ENCODE results near the gene C1QTNF8.

C1QTNF8 gene

DNA sequence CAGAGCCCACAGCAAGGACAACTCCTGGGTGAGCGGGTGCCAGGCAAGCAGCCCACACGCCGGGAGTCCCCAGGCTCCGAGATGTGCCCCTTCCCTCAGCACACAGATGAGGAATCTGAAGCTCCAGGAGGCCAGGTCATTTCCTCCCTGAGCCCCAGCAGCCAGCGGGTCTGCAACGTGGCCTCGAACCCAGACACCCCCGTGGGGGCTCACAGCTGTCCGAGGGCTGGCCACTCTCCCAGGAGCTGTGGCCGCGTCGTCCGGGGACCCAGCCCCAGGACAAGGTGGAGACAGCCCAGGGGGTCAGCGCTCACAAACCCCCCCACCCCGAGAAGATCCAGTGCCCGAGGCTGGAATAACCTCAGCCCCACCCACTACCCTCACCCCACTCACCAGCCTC, 17.4 kb upstream of the C1QTNF8 start:
- peaks cover 23% of the 10 kb centered on the region; the same call in 1 of the 2 replicates for H4K20me1 ChIP-seq
- no peak for TF ChIP-seq Cebpa-rat (IDR thresholded peaks at IDR 0.05)
- H3K9me3 ChIP-seq: no peaks in the 10 kb centered on the region
- H3K9ac ChIP-seq: no peak overlapping the region
- H3K27ac ChIP-seq: no peak overlapping the region
- H3K27me3 ChIP-seq: peaks cover 44% of the 10 kb centered on the region
- no peak overlapping the region for H3K4me3 ChIP-seq
- no peak overlapping the region for H3K4me2 ChIP-seq
- peaks cover 37% of the 10 kb centered on the region for H3K4me1 ChIP-seq
- H3K36me3 ChIP-seq: no peaks in the 10 kb centered on the region

DNA sequence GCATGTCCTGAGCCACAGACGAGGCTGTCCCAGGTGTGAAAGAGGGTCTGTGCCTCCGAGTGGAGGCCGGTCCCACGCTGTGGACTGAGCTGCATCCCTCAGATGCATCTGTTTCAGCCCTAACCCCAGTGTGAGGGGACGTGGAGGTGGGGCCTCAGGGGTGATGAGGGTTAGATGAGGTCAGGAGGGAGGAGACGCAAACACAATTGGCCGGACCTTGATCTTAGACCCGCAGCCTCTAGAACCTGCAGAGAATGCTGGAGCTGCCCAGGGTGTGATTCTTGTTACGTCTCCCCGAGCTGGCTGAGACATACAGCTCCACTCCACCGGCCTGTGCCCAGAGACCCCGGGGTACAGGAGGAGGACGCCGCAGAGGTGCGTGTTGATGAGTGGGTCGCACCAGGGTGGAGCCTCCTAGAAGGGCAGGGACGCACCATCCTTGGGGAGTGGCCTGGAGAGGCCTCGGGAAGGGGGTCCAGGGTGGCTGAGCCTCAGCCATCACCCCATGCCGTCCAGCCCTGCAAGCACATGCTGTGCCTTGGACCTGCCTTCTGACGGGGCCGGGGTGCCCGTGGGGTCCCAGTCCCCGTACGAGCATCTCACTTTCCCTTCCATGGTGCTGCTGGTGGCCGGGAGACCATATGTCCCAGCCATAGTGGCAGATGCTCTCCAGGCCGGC, 16.6 kb upstream of the C1QTNF8 start:
- peaks cover 52% of the 10 kb centered on the region for H3K27me3 ChIP-seq
- no peaks in the 10 kb centered on the region for H3K36me3 ChIP-seq
- no peaks in the 10 kb centered on the region for H3K9me3 ChIP-seq
- TF ChIP-seq Cebpa-rat (IDR thresholded peaks at IDR 0.05): no peak
- peaks cover 35% of the 10 kb centered on the region for H3K4me1 ChIP-seq
- H3K4me3 ChIP-seq: no peak overlapping the region
- no peak overlapping the region for H3K4me2 ChIP-seq
- H3K27ac ChIP-seq: no peak overlapping the region
- no peak overlapping the region for H3K9ac ChIP-seq
- H4K20me1 ChIP-seq: peaks cover 31% of the 10 kb centered on the region; the same call in 1 of the 2 replicates

DNA sequence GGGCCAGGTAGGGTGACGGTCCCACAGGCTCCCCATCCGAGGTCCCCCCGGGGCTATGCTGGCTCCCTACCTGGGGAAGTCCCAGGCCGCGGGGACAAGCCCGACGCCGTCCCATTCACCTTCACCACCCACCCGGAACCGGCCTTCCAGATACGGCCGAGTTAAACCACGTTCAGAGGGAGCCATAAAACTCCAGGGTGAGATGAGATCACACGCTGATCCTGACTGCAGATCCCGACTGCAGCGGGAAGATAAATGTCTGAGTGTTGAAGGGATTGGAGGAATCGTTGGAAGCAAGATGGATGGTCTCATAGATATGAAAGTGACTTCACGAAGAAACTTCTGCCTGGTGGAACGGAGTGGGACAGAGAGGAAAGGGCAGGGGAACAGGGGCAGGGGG, 13.6 kb upstream of the C1QTNF8 start:
- Histone ChIP-seq H3K4me1 (peaks cover 44% of the 10 kb centered on the region), H3K27me3 (peaks cover 65% of the 10 kb centered on the region), H3K36me3 (no peaks in the 10 kb centered on the region), H3K9ac (no peak overlapping the region), H3K27ac (no peak overlapping the region), H3K9me3 (no peaks in the 10 kb centered on the region), H3K4me2 (peak overlapping the region; percentile 21; the same call in 1 of the 2 replicates), H3K4me3 (no peak overlapping the region), H4K20me1 (peaks cover 52% of the 10 kb centered on the region)
- TF ChIP-seq Cebpa-rat (IDR thresholded peaks at IDR 0.05): no peak

DNA sequence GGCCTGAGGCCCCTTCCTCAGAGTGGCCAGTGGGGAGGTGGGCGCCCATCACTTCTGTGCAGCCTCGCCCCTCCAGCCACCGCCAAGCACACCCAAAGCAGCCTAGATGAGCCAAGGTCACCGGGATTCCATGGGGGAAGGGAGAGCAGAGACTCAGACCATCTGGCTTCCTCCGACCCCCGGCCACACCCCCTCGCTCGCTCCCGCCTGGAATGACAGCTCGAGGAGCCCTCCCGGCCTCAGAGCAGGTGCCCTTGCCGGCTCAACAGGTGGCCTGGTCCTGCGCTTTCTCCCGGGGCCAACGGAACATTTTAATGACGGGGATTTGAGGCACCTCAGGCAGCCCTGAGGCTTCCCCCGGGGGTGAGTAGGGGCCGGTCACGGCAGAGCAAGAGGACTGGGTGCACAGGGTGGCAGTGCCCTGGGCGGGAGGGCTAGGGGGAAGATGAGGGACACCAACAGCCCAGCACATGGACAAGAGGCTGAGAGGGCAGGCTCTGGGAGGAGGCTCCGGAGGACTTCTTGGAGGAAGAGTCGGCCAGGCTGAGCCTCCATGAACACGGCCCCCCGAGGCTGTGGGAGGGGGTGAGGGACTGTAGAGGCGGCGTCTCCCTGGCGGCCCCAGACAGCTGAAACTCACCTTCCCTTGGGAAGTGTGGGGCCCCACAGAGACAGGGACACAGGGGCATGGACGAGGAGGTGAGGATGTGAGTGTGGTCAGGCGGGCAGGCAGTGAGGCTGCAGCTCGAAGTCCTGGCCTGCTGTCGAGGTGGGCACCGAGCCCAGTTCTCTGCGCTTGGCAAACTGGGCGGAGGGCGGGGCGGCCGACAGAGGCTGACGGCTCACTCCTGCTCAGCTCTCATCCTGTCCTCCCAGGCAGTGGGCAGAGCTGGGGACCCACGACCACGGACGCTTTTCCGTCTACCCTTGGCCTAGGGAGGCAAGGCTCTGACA, 12.5 kb upstream of the C1QTNF8 start:
- Histone ChIP-seq H3K4me3 (no peak overlapping the region), H3K9me3 (no peaks in the 10 kb centered on the region), H4K20me1 (peaks cover 62% of the 10 kb centered on the region), H3K36me3 (no peaks in the 10 kb centered on the region), H3K4me1 (peaks cover 49% of the 10 kb centered on the region), H3K27me3 (peaks cover 74% of the 10 kb centered on the region), H3K9ac (no peak overlapping the region), H3K4me2 (peak overlapping the region; percentile 21), H3K27ac (no peak overlapping the region)
- no peak for TF ChIP-seq Cebpa-rat (IDR thresholded peaks at IDR 0.05)

DNA sequence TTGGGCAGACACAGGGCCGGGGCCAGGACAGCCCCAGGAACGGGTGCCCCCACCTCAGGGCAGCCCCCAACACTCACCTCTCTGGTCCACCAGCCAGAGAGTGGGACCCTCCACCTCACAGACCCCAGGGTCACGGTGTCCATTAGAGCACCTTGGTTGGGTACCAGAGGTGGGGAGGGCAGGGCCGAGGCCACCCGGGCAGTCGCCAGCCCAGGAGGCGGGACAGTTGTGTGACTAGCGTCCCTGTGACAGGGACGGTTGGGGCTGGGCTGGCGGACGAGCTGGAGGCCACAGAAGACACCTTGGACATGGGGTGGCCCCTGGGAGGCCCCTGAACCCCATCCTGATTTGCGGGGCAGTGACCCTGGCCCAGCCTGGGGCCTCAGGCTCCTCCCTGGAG, 11.7 kb upstream of the C1QTNF8 start:
- Histone ChIP-seq H3K4me3 (no peak overlapping the region), H3K9me3 (no peaks in the 10 kb centered on the region), H3K4me1 (peaks cover 55% of the 10 kb centered on the region), H3K4me2 (no peak overlapping the region), H3K36me3 (no peaks in the 10 kb centered on the region), H3K27ac (no peak overlapping the region), H4K20me1 (peaks cover 69% of the 10 kb centered on the region), H3K27me3 (peaks cover 76% of the 10 kb centered on the region), H3K9ac (no peak overlapping the region)
- no peak for TF ChIP-seq Cebpa-rat (IDR thresholded peaks at IDR 0.05)

DNA sequence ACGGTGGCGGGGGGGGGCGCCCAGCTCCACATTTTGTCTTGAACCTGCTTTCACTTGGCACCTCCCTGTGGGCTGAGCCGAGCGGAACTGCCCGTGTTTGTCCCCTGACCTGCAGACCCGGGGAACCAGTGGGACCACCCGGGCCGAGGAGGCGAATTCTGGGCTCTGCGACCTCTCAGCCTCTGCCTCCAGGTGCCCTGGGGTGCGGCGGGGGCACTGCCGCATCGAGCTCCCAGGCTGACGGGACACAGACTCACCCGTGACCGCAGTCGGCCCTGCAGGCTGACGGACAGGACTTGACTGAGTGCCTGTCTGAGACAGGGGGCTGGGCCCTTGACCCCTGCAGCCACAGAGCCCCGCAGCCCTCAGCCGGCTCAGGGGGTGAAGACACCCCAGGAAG, 11.1 kb upstream of the C1QTNF8 start:
- Histone ChIP-seq H3K4me3 (no peak overlapping the region), H3K9me3 (no peaks in the 10 kb centered on the region), H3K36me3 (no peaks in the 10 kb centered on the region), H3K9ac (no peak overlapping the region), H3K4me1 (peaks cover 55% of the 10 kb centered on the region), H3K27ac (no peak overlapping the region), H3K4me2 (no peak overlapping the region), H3K27me3 (peaks cover 74% of the 10 kb centered on the region), H4K20me1 (peaks cover 68% of the 10 kb centered on the region)
- TF ChIP-seq Cebpa-rat (IDR thresholded peaks at IDR 0.05): no peak

DNA sequence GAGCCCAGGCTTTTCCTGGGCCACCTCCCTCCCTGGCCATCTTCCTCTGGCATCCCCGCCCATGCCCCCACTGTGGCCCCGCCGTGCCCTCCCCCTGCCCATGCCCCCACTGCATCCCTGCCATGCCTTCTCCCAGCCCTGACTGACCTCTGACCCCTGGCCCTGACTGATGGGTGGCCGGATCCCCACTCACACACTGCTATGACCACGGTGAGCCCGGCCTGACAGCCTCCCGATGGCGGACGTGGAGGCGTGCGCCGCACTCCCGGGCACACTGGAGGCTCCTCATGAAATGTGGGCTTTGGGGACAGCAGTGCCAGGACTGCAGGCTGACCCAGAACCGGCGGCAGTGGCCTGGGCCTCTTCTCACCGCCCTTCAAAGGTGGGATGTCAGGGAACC, 10.6 kb upstream of the C1QTNF8 start:
- H4K20me1 ChIP-seq: peaks cover 63% of the 10 kb centered on the region
- no peak overlapping the region for H3K9ac ChIP-seq
- no peaks in the 10 kb centered on the region for H3K36me3 ChIP-seq
- H3K9me3 ChIP-seq: no peaks in the 10 kb centered on the region
- peaks cover 55% of the 10 kb centered on the region for H3K4me1 ChIP-seq
- no peak for TF ChIP-seq Cebpa-rat (IDR thresholded peaks at IDR 0.05)
- H3K27ac ChIP-seq: no peak overlapping the region
- H3K27me3 ChIP-seq: peaks cover 69% of the 10 kb centered on the region
- no peak overlapping the region for H3K4me3 ChIP-seq
- H3K4me2 ChIP-seq: no peak overlapping the region

DNA sequence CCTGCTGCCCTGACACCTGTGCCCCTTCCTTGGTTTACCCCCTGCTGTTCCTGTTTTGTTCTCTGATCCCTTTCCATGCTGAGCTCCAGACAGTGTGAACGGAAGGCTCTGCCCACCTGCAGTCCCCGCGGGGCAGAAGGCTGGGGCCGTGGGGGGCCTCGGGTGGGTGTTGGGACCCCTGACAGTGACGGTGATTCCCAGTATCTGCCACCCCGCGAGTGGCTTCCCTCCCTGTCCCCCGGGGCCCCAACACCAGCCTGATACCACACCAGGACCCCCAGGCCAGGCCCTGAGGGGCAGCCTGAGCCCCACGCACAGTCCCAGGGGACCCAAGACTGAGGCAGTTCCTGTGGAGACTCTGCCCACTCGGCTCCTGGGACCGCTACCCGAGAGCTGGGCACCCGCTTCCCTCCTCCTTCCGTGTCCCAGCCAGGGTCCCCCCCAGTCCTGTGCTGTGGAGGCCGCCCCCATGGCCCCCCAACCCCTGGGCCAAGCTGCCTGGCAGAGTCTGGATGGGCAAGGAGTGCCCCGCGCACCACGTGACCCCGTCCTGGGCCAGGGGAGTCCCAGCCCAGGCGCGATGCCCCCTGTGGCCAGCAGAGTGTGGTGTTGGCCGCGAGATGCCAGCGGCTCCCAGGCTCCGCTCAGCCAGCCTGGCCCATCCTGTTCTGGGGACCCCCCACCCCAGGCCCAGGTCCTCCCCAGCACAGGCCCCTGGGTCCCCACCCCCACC, 10.0 kb upstream of the C1QTNF8 start:
- H3K27me3 ChIP-seq: peaks cover 65% of the 10 kb centered on the region

DNA sequence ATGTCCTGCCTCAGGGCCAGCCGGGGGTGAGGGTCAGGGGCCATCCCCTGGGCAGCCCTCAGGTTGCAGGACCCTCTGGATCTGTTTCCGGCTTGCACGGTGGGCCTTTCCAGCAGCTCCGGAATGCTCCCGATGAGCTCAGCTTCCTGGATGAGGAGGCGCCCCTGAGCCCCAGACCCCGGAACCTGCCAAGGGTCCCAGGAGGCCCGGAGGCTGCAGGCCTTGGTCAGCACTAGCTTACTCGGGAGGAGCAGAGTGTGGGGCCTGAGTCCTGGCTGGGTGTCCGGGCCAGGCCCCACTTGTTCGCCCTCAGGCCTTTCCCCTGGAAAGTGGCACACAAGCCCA, 7.6 kb upstream of the C1QTNF8 start:
- Histone ChIP-seq H3K9ac (no peak overlapping the region), H4K20me1 (peaks cover 62% of the 10 kb centered on the region), H3K4me3 (no peak overlapping the region), H3K9me3 (no peaks in the 10 kb centered on the region), H3K4me2 (no peak overlapping the region), H3K27ac (no peak overlapping the region), H3K27me3 (peaks cover 43% of the 10 kb centered on the region), H3K36me3 (no peaks in the 10 kb centered on the region), H3K4me1 (peaks cover 48% of the 10 kb centered on the region)
- no peak for TF ChIP-seq Cebpa-rat (IDR thresholded peaks at IDR 0.05)

More for the DNA sequence above, 10.0 kb upstream of the C1QTNF8 start:
- H3K9ac ChIP-seq: no peak overlapping the region
- no peaks in the 10 kb centered on the region for H3K36me3 ChIP-seq
- peak overlapping the region; percentile 85 for H3K4me2 ChIP-seq
- TF ChIP-seq Cebpa-rat (IDR thresholded peaks at IDR 0.05): no peak
- no peaks in the 10 kb centered on the region for H3K9me3 ChIP-seq
- H3K4me3 ChIP-seq: no peak overlapping the region
- H3K27ac ChIP-seq: no peak overlapping the region
- peaks cover 55% of the 10 kb centered on the region for H3K4me1 ChIP-seq
- peaks cover 68% of the 10 kb centered on the region for H4K20me1 ChIP-seq

Measured in BLaER1 (cell line).